ENCODE results near the gene CACNA1H. TPM values are rescaled to one million over a fixed set of nuclear protein-coding genes. Genes with fewer than 3 reads are reported as not detected.

CACNA1H gene
- polyA plus RNA-seq, 4 donors: 17.1 to 31.1 (median 18.5) TPM

DNA sequence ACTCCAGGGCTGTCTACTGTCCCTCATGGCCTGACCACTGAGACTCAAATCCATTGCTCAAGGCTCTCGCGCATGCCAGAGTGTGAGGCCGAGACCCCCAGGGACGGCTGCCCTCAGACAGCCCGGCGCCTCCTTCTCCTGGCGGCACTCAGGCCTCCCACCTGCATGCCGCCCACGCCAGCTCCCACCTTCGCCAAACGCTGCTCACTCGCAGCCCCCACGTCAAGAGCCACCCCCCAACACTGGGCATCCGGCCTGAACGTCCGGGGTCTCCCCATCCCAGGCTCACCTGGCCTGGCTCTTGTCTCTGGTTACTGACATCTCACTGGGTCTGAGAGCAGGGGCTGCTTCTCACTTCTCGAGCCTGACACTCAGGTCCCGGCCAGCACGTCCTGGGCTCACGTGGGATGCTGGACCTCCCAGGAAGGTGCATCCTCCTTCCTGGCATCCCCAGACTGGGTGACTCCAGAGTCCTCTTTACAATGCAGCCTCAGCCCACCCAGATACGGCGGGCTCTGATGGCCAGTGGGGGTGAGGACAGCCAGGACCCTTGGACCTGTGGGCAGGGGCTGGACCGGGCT is 12.2 kb upstream of the CACNA1H start:
- no peak for DNase-seq (ENCODE audit: low read depth in 4 of 4, low spot score in 3 of 4)

DNA sequence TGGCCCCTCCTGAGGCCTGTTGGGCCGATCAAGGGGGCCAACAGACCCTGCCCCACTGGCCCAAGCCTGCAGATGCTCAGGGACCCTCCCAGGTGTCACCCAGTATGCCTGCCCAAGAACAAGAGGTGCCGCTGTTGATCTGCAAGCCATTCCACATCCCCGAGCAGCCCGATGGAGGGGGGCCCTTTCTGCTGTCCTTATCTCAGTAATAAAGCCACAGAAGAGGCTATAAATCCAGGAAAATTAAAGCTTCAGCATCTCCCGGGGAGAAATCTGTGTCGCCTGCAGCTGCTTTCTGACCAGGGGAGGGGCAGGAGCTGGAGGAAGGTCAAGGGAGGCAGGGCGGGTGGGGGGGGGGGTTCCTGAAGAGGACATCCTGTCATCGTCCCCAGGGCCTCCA is 11.7 kb upstream of the CACNA1H start:
- no peak for DNase-seq (ENCODE audit: low read depth in 4 of 4, low spot score in 3 of 4)

DNA sequence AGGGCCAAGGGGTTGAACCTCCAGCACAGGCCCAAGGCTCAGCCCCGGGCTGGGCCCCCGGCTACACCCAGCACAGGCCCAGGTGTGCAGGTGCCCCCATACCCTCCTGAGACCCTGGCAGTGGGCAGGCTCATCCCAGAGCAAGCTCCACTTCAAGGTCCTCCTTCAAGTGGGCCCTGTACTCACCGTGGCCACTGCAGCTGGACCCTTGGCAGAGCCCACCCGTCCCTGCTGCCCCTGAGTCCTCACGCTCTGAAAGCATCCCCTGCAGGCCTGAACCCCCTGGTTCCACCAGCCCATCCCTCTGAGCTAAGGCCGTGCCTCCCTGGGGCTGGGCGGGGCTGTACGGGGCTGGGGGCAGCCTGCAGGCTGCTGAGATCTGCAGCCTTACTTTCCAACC is 11.2 kb upstream of the CACNA1H start:
- DNase-seq (ENCODE audit: low read depth in 4 of 4, low spot score in 3 of 4): no peak

DNA sequence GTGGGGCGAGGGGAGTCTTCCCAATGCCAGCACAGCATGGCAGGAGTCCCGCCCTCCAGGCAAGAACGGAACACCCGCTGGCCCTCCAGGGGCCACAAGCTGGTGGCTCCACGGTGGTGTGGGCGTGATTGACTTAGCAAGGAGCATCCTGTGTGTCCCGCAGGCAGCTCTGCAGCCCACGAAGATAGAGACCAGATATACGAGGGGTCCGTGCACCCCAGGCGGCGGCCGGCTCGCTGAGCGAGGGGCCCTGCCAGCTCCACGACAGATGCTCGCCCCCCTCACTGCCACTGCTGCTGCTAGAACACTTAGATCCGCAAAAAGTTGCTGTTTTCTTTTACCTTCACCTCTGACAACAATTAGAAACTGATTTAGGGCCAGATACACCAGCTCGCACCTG is 10.0 kb upstream of the CACNA1H start:
- DNase-seq (ENCODE audit: low read depth in 4 of 4, low spot score in 3 of 4): no peak

DNA sequence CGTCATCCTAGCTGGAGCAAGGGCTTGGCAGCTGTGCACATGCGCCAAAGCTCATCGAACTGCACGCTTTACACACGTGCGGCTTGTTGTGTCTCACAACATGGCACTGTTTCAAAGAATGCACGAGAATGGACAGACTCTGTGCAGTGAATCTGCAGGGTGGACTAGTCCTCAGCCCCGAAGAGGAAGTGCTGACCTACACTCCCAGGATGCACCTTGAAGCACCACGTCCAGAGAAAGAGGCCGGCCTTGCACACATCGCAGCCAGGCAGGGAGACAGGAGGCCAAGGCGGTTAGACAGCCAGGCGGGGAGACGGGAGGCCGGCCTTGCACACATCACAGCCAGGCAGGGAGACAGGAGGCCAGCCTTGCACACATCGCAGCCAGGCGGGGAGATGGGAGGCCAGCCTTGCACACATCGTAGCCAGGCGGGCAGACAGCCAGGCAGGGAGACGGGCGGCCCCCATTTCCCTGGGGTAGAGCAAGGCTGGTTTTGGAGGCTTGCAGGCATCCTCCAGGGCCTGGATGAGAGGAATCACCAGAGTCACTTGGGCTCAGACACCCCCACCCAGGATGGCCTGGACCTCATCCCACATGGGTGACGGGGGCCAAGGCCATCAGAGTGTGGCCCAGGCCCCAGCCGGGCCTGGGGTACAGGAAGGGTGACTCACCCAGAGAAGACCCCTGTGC is 9.0 kb upstream of the CACNA1H start:
- DNase-seq (ENCODE audit: low read depth in 4 of 4, low spot score in 3 of 4): no peak

DNA sequence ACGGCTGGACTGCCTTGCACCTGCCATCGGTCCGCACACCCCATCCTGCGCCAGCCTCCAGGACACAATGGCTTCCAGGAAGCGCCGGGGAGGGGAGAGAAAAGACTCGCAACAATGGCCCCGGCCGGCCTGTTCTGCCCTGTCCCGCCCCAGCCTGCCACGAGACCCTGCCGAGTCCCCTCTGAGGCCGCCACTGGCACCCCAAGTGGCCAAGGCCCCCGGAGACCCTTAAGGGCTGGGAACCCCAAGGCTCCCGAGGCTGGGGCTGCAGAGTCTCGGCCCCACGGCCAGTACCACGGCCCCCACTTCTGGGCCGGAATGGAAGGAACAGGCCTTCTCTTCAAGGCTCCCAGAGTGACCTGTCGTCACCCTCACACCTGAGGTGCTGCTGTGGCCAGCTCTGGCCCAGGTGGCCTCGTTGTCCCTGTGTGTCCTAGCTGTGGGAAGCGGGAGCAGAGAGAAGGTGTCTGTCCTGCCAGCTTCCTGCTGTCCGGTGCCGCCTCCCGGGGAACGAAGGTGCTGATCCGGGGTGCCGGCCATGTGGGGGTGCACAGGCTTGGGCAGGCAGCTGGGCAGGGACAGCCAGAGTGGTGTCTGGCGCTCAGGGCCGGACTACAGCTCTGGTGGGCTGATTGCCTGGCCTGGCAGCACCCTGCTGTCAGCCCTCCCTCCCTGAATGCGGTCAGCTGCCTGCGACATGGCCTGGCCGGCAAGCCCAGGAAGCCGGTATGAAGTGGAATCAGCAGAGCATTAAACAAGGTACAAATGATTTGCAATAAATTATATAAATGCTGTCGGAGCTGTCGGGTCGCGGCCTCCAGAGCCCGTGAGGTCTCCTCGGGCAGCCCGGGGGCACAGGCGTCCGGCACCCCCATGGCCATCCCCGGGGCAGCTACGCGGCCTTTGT is 8.2 kb upstream of the CACNA1H start:
- no peak for DNase-seq (ENCODE audit: low read depth in 4 of 4, low spot score in 3 of 4)

DNA sequence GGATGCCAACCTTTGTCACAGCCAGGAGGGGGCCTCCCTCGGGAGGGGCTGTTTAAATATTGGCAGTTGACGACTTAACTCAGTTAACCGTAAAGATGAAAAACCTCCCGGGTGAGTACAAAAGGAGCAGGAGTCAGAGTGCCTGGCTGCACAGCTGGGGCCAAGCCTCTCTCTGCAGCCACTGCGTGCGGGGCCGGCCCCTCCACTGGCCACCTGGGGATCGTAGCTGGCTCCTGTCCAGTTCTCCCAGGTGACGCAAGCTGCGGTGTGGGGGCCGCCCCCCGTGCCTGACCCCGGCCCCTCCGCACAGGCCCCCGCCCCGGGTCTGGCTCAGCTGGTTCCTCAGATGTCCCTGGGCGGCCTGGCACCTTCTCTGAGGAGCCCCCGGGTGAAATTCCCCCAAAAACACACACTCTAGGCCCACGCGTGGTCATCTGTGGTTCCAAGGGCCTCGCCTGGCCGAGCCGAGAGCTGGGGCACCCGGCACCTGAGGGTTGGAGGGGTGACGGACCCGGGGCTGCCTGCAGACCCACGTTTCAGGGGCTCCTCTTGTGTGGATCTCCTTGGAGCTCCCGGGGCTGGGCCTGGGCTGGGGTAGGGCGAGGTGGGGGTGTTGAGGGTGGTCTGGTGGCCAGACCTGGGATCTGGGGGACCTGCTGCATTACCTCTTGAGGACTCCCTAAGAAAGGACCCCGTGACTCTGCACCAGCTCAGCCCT is 7.4 kb upstream of the CACNA1H start:
- no peak for DNase-seq (ENCODE audit: low read depth in 4 of 4, low spot score in 3 of 4)

DNA sequence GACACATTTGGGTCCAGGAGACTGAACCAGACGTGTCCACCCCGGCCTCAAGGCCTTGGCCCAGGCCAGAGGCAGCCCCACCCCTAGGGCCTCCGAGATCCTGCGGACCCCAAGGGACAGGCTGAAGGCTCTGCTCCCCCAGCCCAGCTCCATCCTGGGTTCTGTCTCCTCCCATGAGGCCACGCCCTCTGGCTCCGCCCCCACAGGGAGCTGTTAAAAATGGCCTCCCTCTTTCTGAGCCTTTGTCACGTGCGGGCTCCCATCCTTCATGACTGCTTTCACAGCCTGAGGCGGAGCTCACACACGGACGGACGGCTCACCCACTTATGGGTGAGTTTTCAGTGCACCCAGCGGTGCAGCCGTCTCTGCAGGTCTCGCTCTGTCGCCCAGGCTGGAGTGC is 6.5 kb upstream of the CACNA1H start:
- no peak for DNase-seq (ENCODE audit: low read depth in 4 of 4, low spot score in 3 of 4)

DNA sequence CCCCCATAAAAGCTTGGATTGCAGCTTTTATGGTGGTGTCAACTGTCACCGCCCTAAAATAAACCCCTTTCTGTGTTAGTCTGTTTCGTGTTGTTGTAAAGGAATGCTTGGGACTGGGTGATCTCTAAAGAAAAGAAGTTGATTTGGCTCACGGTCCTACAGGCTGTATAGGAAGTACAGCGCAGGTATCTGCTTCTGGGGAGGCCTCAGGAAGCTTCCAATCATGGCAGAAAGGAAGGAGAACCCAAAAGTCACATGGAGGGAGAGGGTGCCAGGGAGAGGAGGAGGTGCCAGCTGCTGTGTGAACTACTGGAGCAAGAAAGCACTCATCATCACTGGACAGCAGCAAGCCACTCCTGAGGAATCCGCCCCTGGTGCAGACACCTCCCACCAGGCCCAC is 5.9 kb upstream of the CACNA1H start:
- no peak for DNase-seq (ENCODE audit: low read depth in 4 of 4, low spot score in 3 of 4)

DNA sequence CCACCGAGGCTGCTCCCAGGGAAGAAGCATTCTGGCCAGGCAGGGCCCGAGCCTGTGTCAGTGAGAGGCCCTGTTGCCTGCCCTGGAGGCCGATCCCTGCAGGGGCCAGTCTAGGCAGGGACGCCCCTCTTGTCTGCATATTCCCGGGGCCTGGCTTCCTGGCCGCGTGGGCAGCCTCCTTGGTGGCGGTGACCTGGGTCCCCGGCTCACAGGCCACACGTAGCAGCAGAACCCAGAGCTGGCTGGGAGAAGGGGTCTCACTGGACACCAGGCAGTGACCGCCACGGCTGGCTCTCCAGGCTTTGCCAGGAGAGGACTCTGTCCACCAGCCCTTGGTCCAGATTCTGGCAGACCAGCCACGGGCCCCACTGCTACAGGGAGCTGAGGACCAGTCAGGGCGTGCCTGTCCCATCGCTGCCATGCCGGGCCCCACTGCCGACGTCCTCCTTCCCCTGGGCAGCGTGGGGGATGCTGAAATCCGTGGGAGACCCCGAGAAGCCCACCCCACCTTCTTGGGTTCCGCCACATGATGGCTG is 3.7 kb upstream of the CACNA1H start:
- DNase-seq (ENCODE audit: low read depth in 4 of 4, low spot score in 3 of 4): no peak

DNA sequence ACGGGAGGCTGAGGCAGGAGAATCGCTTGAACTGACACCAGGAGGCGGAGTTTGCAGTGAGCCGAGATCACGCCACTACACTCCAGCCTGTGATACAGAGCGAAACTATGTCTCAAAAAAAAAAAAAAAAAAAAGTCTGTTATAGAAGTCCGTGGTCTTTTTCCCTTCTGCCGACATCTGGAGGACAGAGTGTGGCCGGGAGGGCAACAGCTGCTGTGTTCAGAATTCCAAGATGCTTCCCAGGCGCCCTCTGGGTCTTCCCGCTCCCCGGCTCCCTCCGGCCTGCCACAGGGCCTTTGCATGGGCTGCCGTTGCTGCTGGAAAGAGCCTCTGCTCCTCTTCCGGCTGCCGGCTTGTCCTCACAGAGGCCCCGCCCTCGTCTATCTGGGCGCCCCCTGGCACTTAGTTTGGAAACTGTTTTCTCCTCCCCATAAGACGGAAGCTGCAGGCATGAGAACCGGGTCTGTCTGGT is 2.4 kb upstream of the CACNA1H start:
- no peak for DNase-seq (ENCODE audit: low read depth in 4 of 4, low spot score in 3 of 4)

DNA sequence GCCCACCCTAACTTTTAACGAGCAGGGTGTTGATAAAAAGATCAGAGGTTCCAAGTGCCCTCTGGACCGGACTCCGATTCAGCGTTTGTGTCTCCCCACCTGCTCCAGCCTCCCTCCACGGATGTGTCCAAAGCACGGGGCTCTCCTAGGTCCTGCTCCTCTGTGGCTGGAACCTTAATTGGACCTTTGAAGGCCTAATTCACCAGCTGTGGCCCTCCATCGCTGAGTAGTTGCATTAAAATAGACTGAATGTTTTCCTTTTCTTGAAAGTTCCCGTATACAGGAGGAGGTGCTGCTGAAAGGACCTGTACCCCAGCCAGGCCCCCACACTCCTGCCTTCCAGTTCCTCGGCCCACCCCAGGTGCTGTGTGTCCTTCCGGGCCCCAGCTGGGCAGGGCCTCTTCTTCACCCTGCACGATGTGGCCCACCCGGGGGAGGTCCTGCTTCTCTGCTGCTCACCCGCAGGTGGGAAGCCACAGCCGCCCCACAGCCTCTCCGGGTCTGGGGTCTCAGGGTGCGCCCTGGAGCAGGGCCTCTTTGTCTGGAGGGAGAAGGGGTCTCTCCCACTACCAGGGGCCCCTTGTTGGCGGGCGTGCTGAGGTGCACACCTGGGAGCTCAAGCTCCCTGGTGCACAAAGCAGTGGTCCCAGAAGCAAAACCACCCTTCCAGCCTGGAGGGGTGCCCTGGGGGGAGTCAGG is 1.3 kb upstream of the CACNA1H start:
- DNase-seq (ENCODE audit: low read depth in 4 of 4, low spot score in 3 of 4): no peak

DNA sequence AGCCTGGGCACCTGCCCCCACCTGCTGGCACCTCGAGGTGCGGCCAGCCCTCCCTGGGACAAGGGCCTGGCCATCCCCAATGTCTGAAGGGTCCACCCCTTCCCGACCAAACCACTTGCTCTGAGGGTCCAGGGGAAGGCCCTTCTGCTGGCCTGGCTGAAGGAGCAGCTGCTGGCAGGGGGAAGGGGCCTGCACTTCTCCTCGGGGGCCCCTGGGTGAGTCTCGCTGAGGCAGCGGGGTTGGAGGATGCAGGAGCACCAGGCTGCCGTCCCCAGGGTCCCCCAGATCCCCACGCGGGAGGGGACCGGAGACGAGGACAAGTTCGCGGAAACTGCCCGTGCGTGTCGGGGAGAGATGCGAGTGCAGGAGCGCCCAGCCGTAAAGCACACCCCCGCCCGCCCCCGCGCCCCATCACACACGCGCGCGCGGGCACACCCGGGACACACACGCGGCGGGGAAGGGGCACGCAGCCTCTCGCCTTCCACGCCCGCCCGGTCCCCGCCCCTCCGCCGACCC is 725 bp upstream of the CACNA1H start:
- no peak for DNase-seq (ENCODE audit: low read depth in 4 of 4, low spot score in 3 of 4)

DNA sequence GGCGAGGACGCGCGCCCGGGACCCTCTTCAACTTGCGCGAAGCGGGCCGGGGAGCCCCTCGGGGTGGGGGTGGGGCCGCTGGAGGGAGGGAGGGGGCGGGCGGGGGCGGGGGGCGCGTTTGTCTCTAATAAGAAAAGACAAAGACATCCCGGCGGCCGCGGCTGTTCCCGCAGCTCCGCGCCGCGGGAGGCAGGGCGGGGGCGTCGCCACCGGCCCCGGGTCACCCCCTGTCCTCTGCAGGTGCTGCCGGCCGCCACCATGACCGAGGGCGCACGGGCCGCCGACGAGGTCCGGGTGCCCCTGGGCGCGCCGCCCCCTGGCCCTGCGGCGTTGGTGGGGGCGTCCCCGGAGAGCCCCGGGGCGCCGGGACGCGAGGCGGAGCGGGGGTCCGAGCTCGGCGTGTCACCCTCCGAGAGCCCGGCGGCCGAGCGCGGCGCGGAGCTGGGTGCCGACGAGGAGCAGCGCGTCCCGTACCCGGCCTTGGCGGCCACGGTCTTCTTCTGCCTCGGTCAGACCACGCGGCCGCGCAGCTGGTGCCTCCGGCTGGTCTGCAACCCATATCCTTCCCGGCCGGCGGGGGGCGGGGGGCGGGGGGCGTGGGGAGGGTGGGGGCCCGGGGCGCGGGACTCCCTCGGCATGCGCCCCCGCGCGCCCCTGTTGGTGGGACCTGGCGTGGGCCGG is 714 bp downstream of the CACNA1H start:
- no peak for DNase-seq (ENCODE audit: low read depth in 4 of 4, low spot score in 3 of 4)

DNA sequence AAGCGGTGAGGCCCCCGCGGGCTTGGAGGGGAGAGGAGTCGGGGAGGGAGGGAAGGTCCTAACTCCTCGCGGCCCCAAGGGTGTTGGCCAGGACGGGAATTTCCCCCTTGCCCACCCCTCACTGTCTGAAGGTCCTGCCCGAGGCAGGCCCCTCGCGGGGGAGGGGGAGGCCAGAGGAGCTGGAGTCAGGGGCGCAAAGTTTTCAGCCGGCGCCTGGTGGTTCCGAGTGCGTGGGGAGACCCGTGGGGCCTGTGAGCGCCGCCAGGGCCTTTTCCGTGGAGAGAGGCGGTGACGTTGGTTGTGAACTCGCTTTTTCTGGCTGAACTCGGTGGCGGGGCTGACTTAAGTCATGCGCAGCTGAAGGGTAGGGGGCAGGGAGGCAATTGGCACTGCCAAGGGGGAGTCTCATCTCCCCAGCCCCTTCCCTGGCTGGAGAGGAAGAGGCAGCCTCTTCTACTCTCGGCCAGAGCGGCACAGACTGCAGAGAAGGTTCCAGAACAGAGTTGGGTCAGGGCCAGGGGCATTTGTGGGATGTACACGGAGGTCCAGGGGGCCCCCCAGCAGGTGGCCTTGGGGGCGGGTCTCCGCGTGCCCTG is 1.5 kb downstream of the CACNA1H start:
- DNase-seq (ENCODE audit: low read depth in 4 of 4, low spot score in 3 of 4): no peak

DNA sequence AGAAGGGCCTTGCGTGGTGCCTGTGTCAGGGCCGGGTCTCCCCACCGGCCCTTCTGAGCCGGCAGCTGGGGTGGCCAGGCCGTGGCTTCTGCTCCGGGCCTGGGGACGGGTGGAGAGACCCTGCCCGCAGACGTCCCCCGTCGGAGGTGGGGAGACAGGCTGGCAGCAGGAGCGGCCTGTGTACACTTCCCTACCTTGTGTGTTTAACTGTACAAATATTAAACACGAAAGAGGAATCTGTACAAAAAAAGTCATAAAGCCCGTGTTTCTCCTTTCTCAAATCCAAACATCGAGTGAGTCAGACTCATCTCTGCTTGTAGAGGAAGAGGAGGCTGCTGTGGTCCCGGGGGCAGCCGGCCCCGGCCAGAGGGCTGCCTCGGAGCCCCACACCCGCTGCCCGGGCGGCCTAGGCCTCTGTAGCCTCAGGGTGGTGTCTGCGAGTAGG is 2.0 kb downstream of the CACNA1H start:
- no peak for DNase-seq (ENCODE audit: low read depth in 4 of 4, low spot score in 3 of 4)

DNA sequence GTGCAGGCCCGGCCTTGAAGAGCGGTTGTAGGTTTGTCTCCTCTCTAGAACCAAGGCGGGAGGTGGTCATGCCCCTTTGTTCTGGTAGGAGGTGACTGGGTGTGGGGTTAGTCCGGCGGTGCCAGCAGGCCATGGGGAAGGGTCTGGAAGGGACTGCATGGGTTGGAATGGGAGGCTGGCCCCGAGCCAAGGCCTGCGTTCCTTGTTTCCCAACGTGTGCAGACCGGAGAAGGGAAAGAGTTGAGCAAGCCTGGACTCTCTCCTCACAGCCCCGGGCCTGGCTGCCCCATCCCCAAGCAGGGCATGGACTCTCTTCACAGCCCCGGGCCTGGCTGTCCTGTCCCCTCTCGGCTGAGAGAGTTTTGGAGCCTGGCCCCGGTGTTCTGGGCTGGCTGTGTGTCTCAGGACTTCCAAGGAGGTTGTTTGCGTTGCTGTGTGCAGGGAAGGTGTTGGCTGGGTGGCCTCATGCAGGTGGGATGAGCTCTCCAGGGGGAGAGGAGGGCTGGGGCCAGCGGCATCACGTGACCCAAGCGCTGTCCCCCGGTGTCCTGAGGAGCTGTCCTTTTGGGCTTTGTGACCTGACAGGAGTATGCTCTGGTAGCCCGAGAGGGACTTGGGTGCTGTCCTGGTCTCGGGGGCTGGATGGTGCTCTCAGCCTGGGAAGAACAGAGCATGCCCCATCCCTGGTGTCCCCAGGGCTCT is 2.6 kb downstream of the CACNA1H start:
- no peak for DNase-seq (ENCODE audit: low read depth in 4 of 4, low spot score in 3 of 4)
